Right lobe of liver (tissue), 6 donors: Measurements from ENCODE around the gene EFNA5. TPM values are rescaled to one million over a fixed set of nuclear protein-coding genes. Genes with fewer than 3 reads are reported as not detected.

Experiments used
- ATAC-seq, 4 donors: fragments of 200-7000 bp; cut with Tn5 transposase; one replicate each; pipeline ENCODE4 v1.9.1; 2020; ENCODE audit warnings: mild to moderate bottlenecking in 4 of 4, moderate library complexity in 4 of 4
- DNase-seq, 3 donors: peaks; one replicate each; pipeline ENCODE4 v3.0.0-alpha.2; 2020
- H3K27ac ChIP-seq, 3 donors: fragments of 200-600 bp; one replicate each; pipeline ENCODE4 v1.8.0; 2022
- H3K27me3 ChIP-seq, 2 donors: fragments of 200-600 bp; one replicate each; pipeline ENCODE4 v1.8.0; 2022
- H3K36me3 ChIP-seq, 4 donors: fragments of 200-600 bp; sonication (generic) in 1 of 4; one replicate each; pipeline versions ENCODE4 v1.5.1 to v1.8.0; 2017 to 2022; ENCODE audit warnings: control low read depth in 1 of 4
- H3K4me1 ChIP-seq, 4 donors: fragments of 200-600 bp; sonication (generic) in 1 of 4; one replicate each; pipeline versions ENCODE4 v1.5.1 to v1.8.0; 2017 to 2022; ENCODE audit warnings: control low read depth in 1 of 4
- H3K4me3 ChIP-seq, 3 donors: fragments of 200-600 bp; one replicate each; pipeline ENCODE4 v1.8.0; 2022
- H3K9me3 ChIP-seq, 4 donors: fragments of 200-600 bp; sonication (generic) in 1 of 4; one replicate each; pipeline versions ENCODE4 v1.5.1 to v1.8.0; 2017 to 2022; ENCODE audit warnings: control low read depth in 1 of 4
- POLR2A ChIP-seq: fragments of 450-650 bp; IDR thresholded peaks from one replicate; pipeline ENCODE4 v1.6.1; 2017; ENCODE audit warnings: antibody characterized with exemption, mild to moderate bottlenecking
- WGBS: methylation state at CpG from one replicate; pipeline ENCODE4 v1.1.6; 2018; ENCODE audit warnings: low coverage, low lambda C conversion rate; ENCODE audit not compliant: insufficient coverage; ENCODE audit errors: missing lambda C conversion rate; 5-methylcytosine and 5-hydroxymethylcytosine counted together
- intact Hi-C, 2 donors: fragments of 100-400 bp; cut with DNase I; formaldehyde crosslinking; loops; one replicate each; pipeline versions ENCODE4 v1.11.2 to v1.14.1; 2022
- total RNA-seq, 6 experiments: library from RNA; depleted of rRNA in 2 of 6; stranded (reverse); fragments of >200 nt in 2 of 6; fragmentation: NEBNext Ultra II Directional in 3 of 6; extraction: Animal tissue kit (Norgen Biotek cat#: 25700) in 3 of 6; gene quantifications; one replicate each; pipeline versions ENCODE4 v1.1.0 to v1.2.4, GENCODE V29; 2016 to 2023
- TF ChIP-seq, protein P1 (sequence below), 4 donors: fragments of 200-600 bp in 3 of 4; fragments of 450-650 bp in 1 of 4; IDR thresholded peaks; one replicate each; pipeline versions ENCODE4 v1.5.1 to v1.8.0; 2016 to 2022; ENCODE audit warnings: antibody characterized with exemption in 4 of 4, mild to moderate bottlenecking in 2 of 4
- donor health status: DM: no; HTN: yes; CAD: no.
- donor health status: DM: no; HTN: no; CAD: no.
- donor health status: DM: no; HTN: no; CAD: no.
- donor health status: DM: no; HTN: yes; CAD: no.
- donor health status: DM: no; HTN: yes; CAD: no.

Gene EFNA5
- total RNA-seq, 6 experiments from 2014 or later = 0.18 to 11.7 (median 1.4) TPM

DNA sequence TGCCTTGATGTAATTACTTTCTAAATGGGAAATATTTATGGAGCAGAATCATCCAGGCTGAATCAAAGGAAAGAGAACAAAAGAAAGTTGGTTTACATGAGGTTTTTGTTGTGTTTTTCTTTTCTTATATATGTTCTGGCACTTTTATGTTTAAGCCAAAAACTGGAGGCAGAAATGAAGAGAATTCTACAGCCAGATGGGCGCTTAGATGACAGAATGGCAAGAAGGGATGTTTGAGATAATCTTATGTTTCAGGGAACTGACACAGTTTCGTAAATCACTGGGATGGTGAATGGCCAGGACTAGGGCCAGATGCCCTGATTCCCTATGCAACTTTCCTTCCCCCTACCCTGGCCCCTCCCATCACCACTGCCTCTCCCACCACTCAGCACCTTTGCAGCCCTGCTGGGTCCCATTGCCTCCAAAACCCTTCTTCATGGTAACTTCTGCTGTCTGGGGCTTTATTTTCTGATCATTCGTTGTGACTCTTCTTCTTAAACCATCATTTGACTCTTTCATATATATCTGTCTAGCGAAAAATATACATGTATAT lies 111.8 kb downstream of the EFNA5 start:
- H3K27me3 ChIP-seq = no peaks in the 10 kb centered on the region
- ATAC-seq = no peak
- intact Hi-C loops = no loop called here
- no peak overlapping the region for H3K4me3 ChIP-seq
- WGBS = 80% methylated on average over 4 of the region's 4 CpGs
- H3K9me3 ChIP-seq = no peaks in the 10 kb centered on the region
- no peak for DNase-seq
- no peaks in the 10 kb centered on the region for H3K36me3 ChIP-seq
- TF ChIP-seq, protein P1, sequence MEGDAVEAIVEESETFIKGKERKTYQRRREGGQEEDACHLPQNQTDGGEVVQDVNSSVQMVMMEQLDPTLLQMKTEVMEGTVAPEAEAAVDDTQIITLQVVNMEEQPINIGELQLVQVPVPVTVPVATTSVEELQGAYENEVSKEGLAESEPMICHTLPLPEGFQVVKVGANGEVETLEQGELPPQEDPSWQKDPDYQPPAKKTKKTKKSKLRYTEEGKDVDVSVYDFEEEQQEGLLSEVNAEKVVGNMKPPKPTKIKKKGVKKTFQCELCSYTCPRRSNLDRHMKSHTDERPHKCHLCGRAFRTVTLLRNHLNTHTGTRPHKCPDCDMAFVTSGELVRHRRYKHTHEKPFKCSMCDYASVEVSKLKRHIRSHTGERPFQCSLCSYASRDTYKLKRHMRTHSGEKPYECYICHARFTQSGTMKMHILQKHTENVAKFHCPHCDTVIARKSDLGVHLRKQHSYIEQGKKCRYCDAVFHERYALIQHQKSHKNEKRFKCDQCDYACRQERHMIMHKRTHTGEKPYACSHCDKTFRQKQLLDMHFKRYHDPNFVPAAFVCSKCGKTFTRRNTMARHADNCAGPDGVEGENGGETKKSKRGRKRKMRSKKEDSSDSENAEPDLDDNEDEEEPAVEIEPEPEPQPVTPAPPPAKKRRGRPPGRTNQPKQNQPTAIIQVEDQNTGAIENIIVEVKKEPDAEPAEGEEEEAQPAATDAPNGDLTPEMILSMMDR (IDR thresholded peaks at IDR 0.05) = no peak
- no peak for TF ChIP-seq POLR2A
- no peak overlapping the region for H3K27ac ChIP-seq
- H3K4me1 ChIP-seq = no peaks in the 10 kb centered on the region

- Histone ChIP-seq H3K36me3 (no peaks in the 10 kb centered on the region), H3K27ac (no peak overlapping the region), H3K9me3 (no peaks in the 10 kb centered on the region), H3K27me3 (no peaks in the 10 kb centered on the region), H3K4me3 (no peak overlapping the region), H3K4me1 (no peaks in the 10 kb centered on the region)
- TF ChIP-seq, protein P1 (IDR thresholded peaks at IDR 0.05) = no peak
- no peak for TF ChIP-seq POLR2A
- ATAC-seq (peak; percentile 28 to 67 (median 66)), DNase-seq (peak in 1 of 3 donors; percentile 41)
- WGBS = 24% methylated on average over 8 of the region's 11 CpGs
- intact Hi-C loops = no loop called here
Observed at GRCh38 chr5:107557051-107557658, 113.6 kb downstream of the EFNA5 start.

DNA sequence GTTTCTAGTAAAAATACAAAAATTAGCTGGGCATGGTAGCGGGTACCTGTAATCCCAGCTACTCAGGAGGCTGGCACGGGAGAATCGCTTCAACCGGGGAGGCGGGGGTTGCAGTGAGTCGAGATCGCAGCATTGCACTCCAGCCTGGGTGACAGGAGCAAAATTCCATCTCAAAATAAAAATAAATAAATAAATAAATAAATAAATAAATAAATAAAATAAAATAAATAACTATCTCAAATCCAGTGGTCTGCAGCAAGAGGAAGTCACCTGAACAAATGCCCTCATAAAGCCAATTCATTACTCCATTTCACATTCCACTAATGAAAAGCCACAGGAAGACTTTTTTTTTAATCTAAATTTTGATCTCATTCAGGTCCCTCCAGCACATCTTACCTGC lies 114.2 kb downstream of the EFNA5 start:
- ATAC-seq (no peak), DNase-seq (no peak)
- 92% methylated on average over 7 of the region's 7 CpGs for WGBS
- H3K9me3 ChIP-seq = no peaks in the 10 kb centered on the region
- H3K4me3 ChIP-seq = no peak overlapping the region
- no peaks in the 10 kb centered on the region for H3K4me1 ChIP-seq
- no peaks in the 10 kb centered on the region for H3K27me3 ChIP-seq
- no peak for TF ChIP-seq POLR2A
- TF ChIP-seq, protein P1 (IDR thresholded peaks at IDR 0.05) = no peak
- intact Hi-C loops = no loop called here
- H3K27ac ChIP-seq = no peak overlapping the region
- H3K36me3 ChIP-seq = no peaks in the 10 kb centered on the region

DNA sequence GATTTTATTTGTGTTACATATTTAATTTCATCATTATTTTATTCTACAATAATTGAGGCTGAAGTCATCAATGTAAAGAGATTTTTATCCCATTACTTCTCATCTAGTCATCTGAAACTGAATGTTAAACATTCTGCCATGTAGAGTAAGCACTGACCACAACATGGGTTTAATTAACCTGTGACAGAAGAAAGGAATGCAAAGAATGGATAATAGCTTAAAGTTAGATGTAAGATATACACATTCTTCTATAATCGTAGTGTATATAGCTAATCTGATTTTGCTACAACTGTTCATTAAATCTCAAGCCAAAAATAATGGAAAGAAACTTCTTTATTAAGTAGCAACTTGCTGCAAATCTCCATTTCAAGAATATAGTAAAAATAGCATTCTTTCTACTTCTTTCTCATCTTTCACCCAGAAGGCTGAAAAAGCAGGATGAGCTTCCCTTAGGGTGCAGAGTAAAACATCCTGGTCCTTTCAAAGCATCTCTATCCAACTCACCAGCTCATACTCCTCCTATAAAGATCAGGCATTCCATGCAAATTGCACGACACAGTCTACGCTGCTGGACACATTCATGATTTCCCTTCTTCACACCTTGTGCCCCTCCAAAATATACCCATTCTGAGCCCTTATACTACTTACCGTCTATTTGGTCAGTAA lies 115.2 kb downstream of the EFNA5 start:
- Histone ChIP-seq H3K4me3 (no peak overlapping the region), H3K36me3 (no peaks in the 10 kb centered on the region), H3K27me3 (no peaks in the 10 kb centered on the region), H3K27ac (no peak overlapping the region), H3K9me3 (no peaks in the 10 kb centered on the region), H3K4me1 (no peaks in the 10 kb centered on the region)
- no peak for DNase-seq
- intact Hi-C loops = no loop called here
- 59% methylated on average over 3 of the region's 4 CpGs for WGBS
- TF ChIP-seq POLR2A = no peak
- TF ChIP-seq, protein P1 (IDR thresholded peaks at IDR 0.05) = no peak
- no peak for ATAC-seq
